ENCODE data around the gene SPTBN1. TPM values are rescaled to one million over a fixed set of nuclear protein-coding genes. Genes with fewer than 3 reads are reported as not detected.
"Not testable (repeated sequence)": the region's sequence is repeated elsewhere in the genome, so short reads cannot be mapped to it uniquely, and the experiment has no call there.

SPTBN1 gene
- total RNA-seq, 1 donor, result 200 TPM

DNA sequence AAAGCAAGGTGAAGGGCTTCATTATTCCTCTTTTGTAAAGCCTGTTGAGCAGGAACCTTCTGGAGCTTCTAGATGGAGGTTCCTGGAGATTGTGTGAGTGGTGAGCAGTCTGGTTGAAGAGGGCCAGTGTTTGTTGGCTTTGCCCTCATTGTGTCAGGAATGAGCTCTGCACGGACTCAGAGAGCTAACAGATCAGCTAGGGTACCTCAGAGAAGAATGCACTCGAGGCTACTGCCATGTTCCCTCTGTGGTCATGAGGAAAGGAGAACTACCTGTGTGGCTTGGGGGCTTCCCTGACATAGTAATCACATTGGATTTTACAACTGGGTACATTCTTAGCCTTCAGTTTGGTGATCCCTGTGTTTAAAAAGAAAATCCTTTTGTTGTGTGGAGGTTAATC is 46.6 kb downstream of the SPTBN1 start:
- TF ChIP-seq, protein P1, sequence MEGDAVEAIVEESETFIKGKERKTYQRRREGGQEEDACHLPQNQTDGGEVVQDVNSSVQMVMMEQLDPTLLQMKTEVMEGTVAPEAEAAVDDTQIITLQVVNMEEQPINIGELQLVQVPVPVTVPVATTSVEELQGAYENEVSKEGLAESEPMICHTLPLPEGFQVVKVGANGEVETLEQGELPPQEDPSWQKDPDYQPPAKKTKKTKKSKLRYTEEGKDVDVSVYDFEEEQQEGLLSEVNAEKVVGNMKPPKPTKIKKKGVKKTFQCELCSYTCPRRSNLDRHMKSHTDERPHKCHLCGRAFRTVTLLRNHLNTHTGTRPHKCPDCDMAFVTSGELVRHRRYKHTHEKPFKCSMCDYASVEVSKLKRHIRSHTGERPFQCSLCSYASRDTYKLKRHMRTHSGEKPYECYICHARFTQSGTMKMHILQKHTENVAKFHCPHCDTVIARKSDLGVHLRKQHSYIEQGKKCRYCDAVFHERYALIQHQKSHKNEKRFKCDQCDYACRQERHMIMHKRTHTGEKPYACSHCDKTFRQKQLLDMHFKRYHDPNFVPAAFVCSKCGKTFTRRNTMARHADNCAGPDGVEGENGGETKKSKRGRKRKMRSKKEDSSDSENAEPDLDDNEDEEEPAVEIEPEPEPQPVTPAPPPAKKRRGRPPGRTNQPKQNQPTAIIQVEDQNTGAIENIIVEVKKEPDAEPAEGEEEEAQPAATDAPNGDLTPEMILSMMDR (IDR thresholded peaks at IDR 0.05; ENCODE audit: insufficient read depth, low read depth, low read length), result no peak
- H3K4me3 ChIP-seq (ENCODE audit: low read depth, low read length), result no peak overlapping the region
- no peak for DNase-seq (ENCODE audit: low read depth)

DNA sequence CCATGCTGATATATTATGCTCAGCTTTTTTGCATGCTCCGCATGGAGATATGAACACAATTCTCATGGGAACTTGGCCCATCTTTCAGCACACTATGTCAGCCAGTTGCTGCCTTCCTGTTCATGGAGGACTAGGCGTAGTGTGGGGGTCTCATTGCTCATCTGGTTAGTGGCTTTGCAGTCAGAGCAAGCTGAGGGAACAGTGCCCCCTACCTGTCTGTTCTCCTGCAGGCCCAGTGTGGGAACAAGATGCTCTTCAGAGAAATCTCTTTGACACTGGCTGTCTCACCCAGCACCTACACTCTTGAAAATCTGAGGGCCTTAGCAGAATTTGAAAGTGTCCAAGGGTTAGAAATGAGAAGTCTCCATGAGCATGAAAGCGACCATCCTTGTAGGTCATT is 47.1 kb downstream of the SPTBN1 start:
- H3K4me3 ChIP-seq (ENCODE audit: low read depth, low read length), result no peak overlapping the region
- TF ChIP-seq, protein P1 (IDR thresholded peaks at IDR 0.05; ENCODE audit: insufficient read depth, low read depth, low read length), result peak; percentile 67
- peak; percentile 45 for DNase-seq (ENCODE audit: low read depth)

DNA sequence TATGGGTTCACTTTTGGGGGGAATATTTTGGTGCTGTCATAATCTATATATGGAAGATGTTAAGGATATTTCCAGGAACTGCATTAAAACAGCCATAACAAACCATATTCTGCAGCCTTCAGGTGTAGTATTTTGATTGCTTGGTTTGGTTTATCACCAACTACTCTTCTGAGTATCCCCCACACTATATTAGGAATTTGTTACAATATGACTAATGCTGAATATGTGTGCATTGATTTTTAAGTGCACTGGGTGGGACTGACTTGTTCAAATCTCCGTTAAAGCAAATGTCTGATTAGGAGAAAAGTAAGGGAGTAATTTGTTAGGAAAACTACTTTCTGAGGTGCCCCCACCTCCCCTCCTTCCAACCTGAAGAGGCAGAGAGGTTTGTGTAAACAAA is 47.7 kb downstream of the SPTBN1 start:
- no peak for DNase-seq (ENCODE audit: low read depth)
- TF ChIP-seq, protein P1 (IDR thresholded peaks at IDR 0.05; ENCODE audit: insufficient read depth, low read depth, low read length), result no peak
- no peak overlapping the region for H3K4me3 ChIP-seq (ENCODE audit: low read depth, low read length)

DNA sequence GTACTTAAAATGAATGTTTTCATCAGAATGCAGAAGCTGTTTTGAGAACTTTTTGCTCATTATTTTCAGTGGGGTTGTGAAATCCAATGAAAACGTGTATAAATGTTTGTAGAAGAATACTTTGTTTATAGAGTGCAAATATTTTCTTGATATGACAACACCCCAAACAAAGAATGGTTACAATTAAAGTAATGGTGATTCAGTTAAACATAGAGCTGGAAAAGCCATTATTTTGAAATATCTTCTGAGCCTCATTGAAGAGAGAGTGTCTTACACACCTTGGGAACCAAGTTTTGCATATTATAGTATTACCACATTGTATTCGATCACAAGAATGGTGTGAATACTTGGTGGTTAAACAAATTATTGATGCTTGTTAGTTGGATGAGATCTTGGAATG is 48.7 kb downstream of the SPTBN1 start:
- DNase-seq (ENCODE audit: low read depth), result peak; percentile 82

DNA sequence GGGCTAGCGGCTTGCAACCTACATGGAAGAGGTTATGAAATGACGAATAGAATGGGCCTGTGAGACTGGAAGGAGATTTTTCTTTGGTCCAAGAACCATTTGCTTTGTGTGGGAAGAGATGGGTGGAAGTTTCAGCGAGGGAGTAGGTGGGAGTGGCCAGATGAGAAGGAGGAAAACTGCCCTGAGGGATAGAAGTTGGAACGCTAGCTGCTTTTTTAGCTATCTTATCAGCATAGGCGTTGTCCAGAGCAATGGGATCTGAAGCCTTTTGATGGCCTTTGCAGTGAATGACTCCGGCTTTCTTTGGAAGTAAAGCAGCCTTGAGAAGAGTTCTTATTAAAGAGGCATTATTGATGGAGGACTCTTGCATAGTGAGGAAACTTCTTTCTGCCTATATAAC is 52.4 kb downstream of the SPTBN1 start:
- DNase-seq (ENCODE audit: low read depth), result no peak
- TF ChIP-seq, protein P1 (IDR thresholded peaks at IDR 0.05; ENCODE audit: insufficient read depth, low read depth, low read length), result no peak
- no peak overlapping the region for H3K4me3 ChIP-seq (ENCODE audit: low read depth, low read length)

More for the DNA sequence above, 48.7 kb downstream of the SPTBN1 start:
- H3K4me3 ChIP-seq (ENCODE audit: low read depth, low read length), result no peak overlapping the region
- TF ChIP-seq, protein P1 (IDR thresholded peaks at IDR 0.05; ENCODE audit: insufficient read depth, low read depth, low read length), result no peak

DNA sequence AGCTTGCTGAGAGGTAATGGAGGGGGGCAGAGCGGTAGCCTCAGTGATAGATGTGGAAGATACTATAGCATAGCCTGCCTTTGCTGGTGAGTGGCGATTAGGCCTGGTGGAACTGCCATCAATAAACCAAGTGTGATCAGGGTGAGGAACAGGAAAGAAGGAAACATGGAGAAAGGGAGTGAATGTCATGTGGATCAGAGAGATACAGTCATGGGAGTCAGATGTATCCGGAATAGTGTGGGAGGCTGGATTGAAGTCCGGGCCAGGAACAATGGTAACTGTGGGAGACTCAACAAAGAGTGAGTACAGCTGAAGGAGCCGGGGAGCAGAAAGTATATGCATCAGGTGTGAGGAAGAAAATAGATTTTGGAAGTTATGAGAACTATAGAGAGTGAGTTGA is 52.9 kb downstream of the SPTBN1 start:
- DNase-seq (ENCODE audit: low read depth); H3K4me3 ChIP-seq (ENCODE audit: low read depth, low read length): not testable (repeated sequence)

DNA sequence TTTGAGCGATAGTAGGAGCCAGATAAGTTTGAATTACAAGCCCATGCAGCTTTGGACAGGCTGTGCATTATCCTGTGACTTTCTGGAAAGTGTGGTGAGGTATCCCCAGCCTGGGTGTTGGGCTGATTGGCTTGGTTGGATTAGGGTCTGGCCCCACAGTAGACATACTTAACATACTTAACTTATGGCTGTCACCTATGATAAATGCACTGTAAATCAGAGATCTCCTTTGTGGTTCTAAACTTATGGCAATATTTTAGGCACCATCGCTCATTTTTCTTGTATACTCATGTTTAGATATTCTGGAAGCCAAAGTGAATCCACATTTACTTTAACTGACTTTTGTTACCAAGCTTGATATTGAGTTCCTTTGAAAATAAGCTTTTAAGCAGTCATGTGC is 54.8 kb downstream of the SPTBN1 start:
- TF ChIP-seq, protein P1 (IDR thresholded peaks at IDR 0.05; ENCODE audit: insufficient read depth, low read depth, low read length), result no peak
- no peak overlapping the region for H3K4me3 ChIP-seq (ENCODE audit: low read depth, low read length)
- DNase-seq (ENCODE audit: low read depth), result no peak
